ENCODE measurements around the gene FBXO3. TPM values are rescaled to one million over a fixed set of nuclear protein-coding genes. Genes with fewer than 3 reads are reported as not detected.
A peak's percentile ranks its signal among the peaks of the same experiment; 100 is the strongest.

The FBXO3 gene
- total RNA-seq, 1 donor from 2014 or later = 24.3 TPM

DNA sequence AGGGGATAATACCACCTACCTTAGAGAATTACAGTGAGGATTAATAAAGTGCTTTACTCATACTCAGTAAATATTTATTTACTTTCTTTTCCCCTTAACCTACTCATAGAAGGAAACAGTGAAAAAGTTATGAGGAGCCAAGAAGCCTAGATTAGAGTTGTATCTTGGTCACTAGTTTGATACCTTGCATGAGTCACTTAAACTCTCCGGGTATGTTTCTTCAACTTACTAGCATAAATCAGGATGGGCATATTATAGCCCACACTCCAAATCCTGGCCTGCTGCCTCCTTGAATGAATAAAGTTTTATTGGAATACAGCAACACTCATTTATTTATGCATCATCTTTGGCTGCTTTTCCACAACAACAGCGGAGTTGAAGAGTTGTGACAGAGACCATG is 8.2 kb downstream of the FBXO3 start:
- intact Hi-C loops (cut with micrococcal nuclease) = no loop called here
- Mint-ChIP-seq H3K4me1 (ENCODE audit: low read depth) (no peaks in the 10 kb centered on the region), H3K4me3 (no peak overlapping the region), H3K27me3 (ENCODE audit: insufficient read depth) (no peaks in the 10 kb centered on the region), H3K27ac (no peak overlapping the region), H3K36me3 (ENCODE audit: low read depth) (peaks cover 43% of the 10 kb centered on the region), H3K9me3 (no peaks in the 10 kb centered on the region)
- no peak for DNase-seq (ENCODE audit: low spot score)

GRCh38 chr11:33761471-33761870 is 12.8 kb downstream of the FBXO3 start:
- Mint-ChIP-seq H3K36me3 (ENCODE audit: low read depth) (peaks cover 53% of the 10 kb centered on the region), H3K9me3 (no peaks in the 10 kb centered on the region), H3K4me3 (no peak overlapping the region), H3K4me1 (ENCODE audit: low read depth) (no peaks in the 10 kb centered on the region), H3K27ac (no peak overlapping the region), H3K27me3 (ENCODE audit: insufficient read depth) (no peaks in the 10 kb centered on the region)
- intact Hi-C loops (cut with micrococcal nuclease) = no loop called here
- no peak for DNase-seq (ENCODE audit: low spot score)

GRCh38 chr11:33753304-33753967 is 20.9 kb downstream of the FBXO3 start:
- DNase-seq (ENCODE audit: low spot score) = no peak
- H3K4me3 Mint-ChIP-seq = no peak overlapping the region
- intact Hi-C loops (cut with micrococcal nuclease) = no loop called here

DNA sequence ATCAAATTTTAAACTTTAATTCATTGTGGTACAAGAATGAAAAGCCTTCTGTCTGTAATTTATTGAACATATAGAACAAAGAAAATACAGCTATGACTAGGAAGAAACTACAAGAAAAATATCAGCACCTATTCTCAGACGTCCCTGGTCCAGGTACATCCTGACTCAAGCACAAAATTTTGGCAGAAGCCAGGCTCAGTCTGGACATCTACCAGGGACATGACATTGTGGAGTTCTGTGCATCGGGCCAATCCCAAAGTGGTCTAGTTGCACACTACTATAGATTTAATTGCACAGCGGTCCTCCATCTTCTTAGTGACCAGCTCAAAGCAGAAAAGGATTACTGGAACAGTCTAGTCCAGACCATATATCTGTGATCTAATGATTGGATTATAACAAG is 22.4 kb downstream of the FBXO3 start:
- no peaks in the 10 kb centered on the region for H3K27me3 Mint-ChIP-seq (ENCODE audit: insufficient read depth)
- no peak overlapping the region for H3K27ac Mint-ChIP-seq
- no peaks in the 10 kb centered on the region for H3K9me3 Mint-ChIP-seq
- no peak overlapping the region for H3K4me3 Mint-ChIP-seq
- DNase-seq (ENCODE audit: low spot score) = no peak
- intact Hi-C loops (cut with micrococcal nuclease) = no loop called here
- H3K36me3 Mint-ChIP-seq (ENCODE audit: low read depth) = peaks cover 34% of the 10 kb centered on the region
- peaks cover 10% of the 10 kb centered on the region for H3K4me1 Mint-ChIP-seq (ENCODE audit: low read depth)

More at GRCh38 chr11:33753304-33753967, 20.9 kb downstream of the FBXO3 start:
- Mint-ChIP-seq H3K9me3 (no peaks in the 10 kb centered on the region), H3K27me3 (ENCODE audit: insufficient read depth) (no peaks in the 10 kb centered on the region), H3K27ac (peak overlapping the region; percentile 6), H3K4me1 (ENCODE audit: low read depth) (peaks cover 10% of the 10 kb centered on the region), H3K36me3 (ENCODE audit: low read depth) (peaks cover 27% of the 10 kb centered on the region)

DNA sequence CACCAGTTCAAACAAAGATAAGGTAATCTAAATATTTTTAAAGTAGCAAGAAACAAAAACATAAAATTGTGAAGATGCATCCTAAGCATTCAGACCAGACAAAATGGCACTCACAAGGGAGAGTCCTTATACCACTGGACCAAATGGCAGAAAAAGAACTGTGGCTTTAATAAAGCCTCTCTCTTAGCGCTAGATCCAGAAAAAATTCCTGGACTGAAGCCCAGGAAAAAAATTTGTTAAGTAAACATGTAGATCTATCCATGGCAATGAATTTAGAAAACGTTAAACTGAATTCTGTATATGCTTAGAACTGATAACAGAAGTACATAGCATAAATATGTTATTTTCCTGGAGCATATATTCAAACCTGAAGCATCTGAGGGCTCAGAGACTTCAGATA is 26.3 kb downstream of the FBXO3 start:
- H3K36me3 Mint-ChIP-seq (ENCODE audit: low read depth) = peaks cover 32% of the 10 kb centered on the region
- no peaks in the 10 kb centered on the region for H3K27me3 Mint-ChIP-seq (ENCODE audit: insufficient read depth)
- intact Hi-C loops (cut with micrococcal nuclease) = no loop called here
- no peak for DNase-seq (ENCODE audit: low spot score)
- H3K9me3 Mint-ChIP-seq = no peaks in the 10 kb centered on the region
- H3K4me1 Mint-ChIP-seq (ENCODE audit: low read depth) = peaks cover under 1% of the 10 kb centered on the region
- no peak overlapping the region for H3K4me3 Mint-ChIP-seq
- H3K27ac Mint-ChIP-seq = no peak overlapping the region

DNA sequence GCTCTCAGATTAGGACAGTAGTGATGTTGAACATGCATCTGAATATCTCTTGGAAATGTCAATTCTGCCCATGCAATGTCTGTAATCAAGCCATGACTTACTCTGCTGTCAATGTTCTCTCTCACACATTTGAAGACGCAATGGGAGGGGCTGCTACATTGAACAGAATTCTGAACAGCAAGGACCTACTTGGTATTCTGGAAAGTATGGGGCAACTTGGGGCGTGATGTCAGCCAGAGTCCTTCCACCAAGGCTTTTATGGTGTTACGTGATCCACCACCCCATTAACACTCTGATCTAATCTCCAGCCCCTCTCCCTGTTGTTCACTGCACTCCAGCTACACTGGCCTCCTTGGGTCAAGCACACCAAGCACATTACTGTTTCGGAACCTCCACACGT is 31.0 kb downstream of the FBXO3 start:
- H3K9me3 Mint-ChIP-seq = no peaks in the 10 kb centered on the region
- intact Hi-C loops (cut with micrococcal nuclease) = no loop called here
- no peak for DNase-seq (ENCODE audit: low spot score)
- H3K4me1 Mint-ChIP-seq (ENCODE audit: low read depth) = no peaks in the 10 kb centered on the region
- no peak overlapping the region for H3K4me3 Mint-ChIP-seq
- peaks cover 28% of the 10 kb centered on the region for H3K36me3 Mint-ChIP-seq (ENCODE audit: low read depth)
- H3K27ac Mint-ChIP-seq = no peak overlapping the region
- H3K27me3 Mint-ChIP-seq (ENCODE audit: insufficient read depth) = no peaks in the 10 kb centered on the region

DNA sequence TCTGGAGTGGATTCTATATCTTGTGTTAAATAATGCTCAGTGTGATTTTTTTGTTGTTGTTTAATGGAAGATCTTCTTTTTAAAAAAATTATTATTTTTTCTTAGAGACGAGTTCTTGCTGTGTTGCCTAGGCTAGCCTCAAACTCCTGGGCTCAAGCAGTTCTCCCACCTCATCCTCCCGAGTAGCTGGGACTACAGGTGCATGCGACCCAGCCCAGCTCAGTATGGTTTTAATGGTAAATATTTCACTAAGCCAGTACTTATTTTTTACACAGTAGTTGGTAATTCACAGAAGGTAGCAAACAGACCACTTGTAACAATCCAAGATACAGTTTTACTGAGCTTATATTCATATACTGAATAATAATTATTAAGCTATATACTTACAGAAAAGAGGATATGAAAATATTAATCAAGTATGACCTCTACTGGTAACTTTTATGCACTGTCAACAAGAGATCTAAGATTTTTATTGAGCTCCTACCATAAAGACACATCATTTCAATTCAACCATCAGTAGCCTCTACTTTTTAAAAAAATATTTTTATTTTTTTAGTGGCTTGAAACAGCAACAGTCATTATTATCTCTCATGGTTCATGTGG is 32.0 kb downstream of the FBXO3 start:
- Mint-ChIP-seq H3K27ac (no peak overlapping the region), H3K27me3 (ENCODE audit: insufficient read depth) (no peaks in the 10 kb centered on the region), H3K9me3 (no peaks in the 10 kb centered on the region), H3K4me1 (ENCODE audit: low read depth) (no peaks in the 10 kb centered on the region), H3K36me3 (ENCODE audit: low read depth) (peaks cover 21% of the 10 kb centered on the region), H3K4me3 (no peak overlapping the region)
- no peak for DNase-seq (ENCODE audit: low spot score)
- intact Hi-C loops (cut with micrococcal nuclease) = loop anchor here (1.0 kb wide), 3 partner anchors 26 to 380 kb away; no protein-coding TSS in a partner anchor

DNA sequence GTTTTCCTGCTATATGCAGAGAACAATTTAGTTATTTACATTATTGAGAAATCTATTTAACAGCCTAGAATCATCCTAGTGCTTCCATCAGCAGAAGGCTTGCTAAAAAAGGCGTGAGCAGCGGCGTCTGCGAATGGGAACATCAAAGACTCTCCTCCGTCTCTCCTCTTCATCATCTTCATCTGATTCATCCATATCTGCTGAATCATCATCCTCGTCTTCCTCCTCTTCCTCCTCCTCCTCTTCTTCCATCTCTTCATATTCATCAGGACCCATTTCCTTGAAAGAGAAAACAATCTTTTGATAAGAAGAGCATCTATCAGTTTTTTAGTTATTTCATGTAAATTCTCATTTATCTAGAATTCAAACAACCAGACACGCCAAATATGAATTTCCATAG is 32.5 kb downstream of the FBXO3 start:
- peaks cover 3% of the 10 kb centered on the region for H3K27me3 Mint-ChIP-seq (ENCODE audit: insufficient read depth)
- no peak for DNase-seq (ENCODE audit: low spot score)
- intact Hi-C loops (cut with micrococcal nuclease) = loop anchor here (1.0 kb wide), 3 partner anchors 26 to 380 kb away; no protein-coding TSS in a partner anchor
- no peaks in the 10 kb centered on the region for H3K9me3 Mint-ChIP-seq
- H3K27ac Mint-ChIP-seq = no peak overlapping the region
- no peaks in the 10 kb centered on the region for H3K4me1 Mint-ChIP-seq (ENCODE audit: low read depth)
- no peak overlapping the region for H3K4me3 Mint-ChIP-seq
- H3K36me3 Mint-ChIP-seq (ENCODE audit: low read depth) = peaks cover 18% of the 10 kb centered on the region

DNA sequence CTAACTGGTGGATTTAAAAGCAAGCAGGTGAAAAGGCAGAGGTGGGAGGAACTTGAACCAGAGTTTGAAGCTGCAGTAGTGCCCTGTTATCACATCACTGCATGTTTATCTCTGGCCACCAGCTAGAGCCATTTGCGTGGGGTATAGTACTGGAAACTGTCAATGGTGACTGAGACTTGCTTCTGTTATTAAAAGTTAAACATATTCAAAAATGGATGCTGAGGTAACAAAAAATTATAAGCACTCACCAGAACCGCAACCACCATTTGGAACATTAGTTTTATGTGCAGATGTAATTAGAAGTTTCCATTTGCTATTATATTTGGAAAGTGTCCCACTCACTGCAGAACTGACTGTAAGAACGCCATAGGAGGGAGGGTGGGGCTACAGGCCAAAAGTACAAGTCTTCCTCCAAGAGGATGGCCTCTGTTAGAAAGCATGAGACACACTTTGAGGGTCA is 36.9 kb downstream of the FBXO3 start:
- H3K36me3 Mint-ChIP-seq (ENCODE audit: low read depth) = peaks cover 22% of the 10 kb centered on the region
- DNase-seq (ENCODE audit: low spot score) = no peak
- H3K27ac Mint-ChIP-seq = no peak overlapping the region
- no peak overlapping the region for H3K4me3 Mint-ChIP-seq
- H3K9me3 Mint-ChIP-seq = no peaks in the 10 kb centered on the region
- H3K4me1 Mint-ChIP-seq (ENCODE audit: low read depth) = peaks cover 26% of the 10 kb centered on the region
- intact Hi-C loops (cut with micrococcal nuclease) = loop anchor here (10.0 kb wide), 2 partner anchors 573 to 697 kb away; partner anchors contain the start of genes CAT and CSTF3
- H3K27me3 Mint-ChIP-seq (ENCODE audit: insufficient read depth) = peaks cover 3% of the 10 kb centered on the region

DNA sequence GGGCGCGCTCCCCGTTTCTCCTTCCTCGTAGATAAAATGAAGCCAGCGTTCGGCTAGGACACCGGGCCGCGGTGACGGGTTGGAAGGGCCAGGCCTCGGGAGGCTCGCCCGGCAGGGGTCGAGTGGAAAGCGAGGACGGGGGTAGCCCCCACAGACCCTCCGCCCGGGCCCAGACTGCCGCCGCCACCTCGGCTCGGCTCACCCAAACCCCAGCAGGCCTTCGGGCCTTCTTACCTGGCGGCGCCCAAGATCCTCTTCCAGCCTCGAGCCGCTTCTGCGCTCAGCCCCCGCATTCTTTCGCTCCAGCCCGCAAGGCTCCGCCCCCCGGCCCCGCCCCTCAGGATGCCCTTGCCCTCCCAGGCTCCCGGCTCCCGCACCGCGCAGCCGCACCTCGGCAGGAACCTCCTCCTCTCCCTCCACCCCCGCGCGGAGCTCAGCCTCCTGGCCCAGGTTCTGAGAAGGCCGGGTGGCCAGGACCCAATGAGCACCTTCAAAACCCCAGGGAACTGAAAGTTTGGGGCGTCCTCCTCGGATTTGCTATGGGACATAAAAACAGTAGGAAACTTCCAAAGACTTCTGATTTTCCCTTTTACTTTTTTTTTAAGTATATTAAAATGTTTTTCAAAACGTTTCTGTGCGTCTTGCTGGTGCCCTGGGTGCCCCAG is 38.0 kb downstream of the FBXO3 start, which contains the start of gene CD59:
Gene CD59, minus strand, starts transcription at position 276 of the 665 bp plus-strand sequence. CDS start 13,978 bp downstream, outside the sequence.
- Mint-ChIP-seq H3K9me3 (no peaks in the 10 kb centered on the region), H3K36me3 (ENCODE audit: low read depth) (peaks cover 27% of the 10 kb centered on the region), H3K27me3 (ENCODE audit: insufficient read depth) (peaks cover 3% of the 10 kb centered on the region), H3K4me3 (peak within 1 kb of the TSS; percentile 87), H3K4me1 (ENCODE audit: low read depth) (peaks cover 37% of the 10 kb centered on the region), H3K27ac (peak within 1 kb of the TSS; percentile 89)
- DNase-seq (ENCODE audit: low spot score) = peak; percentile 83
- intact Hi-C loops (cut with micrococcal nuclease) = loop anchor here (1.0 to 10.0 kb wide), 3 partner anchors 38 to 699 kb away; partner anchors contain the start of genes CAT, CSTF3 and FBXO3

DNA sequence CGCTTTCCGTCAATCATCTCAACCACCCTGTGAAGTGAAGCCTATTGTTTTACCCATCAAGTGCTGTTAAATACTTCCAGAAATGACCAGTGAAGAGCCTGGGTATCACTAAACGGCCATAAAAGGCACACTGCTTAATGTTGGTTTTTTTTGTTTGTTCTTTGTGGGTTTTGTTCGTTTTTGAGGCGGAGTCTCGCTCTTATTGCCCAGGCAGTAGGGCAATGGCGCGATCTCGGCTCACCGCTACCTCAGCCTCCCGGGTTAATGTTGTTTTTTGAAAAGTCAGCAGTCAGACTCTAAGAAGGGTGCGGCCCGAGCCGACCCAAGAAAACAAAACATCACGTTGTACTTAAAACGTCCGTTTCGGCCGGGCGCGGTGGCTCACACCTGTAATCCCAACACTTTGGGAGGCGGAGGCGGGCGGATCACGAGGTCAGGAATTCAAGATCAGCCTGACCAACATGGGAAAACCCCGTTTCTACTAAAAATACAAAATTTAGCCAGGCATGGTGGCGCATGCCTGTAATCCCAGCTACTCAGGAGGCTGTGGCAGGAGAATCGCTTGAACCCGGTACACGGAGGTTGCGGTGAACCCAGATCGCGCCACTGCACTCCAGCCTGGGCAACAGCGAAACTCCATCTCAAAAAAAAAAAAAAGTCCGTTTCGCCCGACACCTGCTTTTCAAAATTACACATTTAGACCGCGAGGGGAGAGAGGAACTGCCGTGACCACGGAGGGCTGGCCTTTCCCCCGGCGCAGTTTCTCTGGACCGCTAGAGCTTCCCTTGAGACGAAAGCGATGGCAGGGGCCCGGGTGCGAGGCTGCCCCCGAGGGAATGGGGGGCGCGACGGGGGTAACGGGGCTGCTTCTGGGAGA is 38.8 kb downstream of the FBXO3 start:
- Mint-ChIP-seq H3K27ac (peak overlapping the region; percentile 89), H3K27me3 (ENCODE audit: insufficient read depth) (peaks cover 3% of the 10 kb centered on the region), H3K36me3 (ENCODE audit: low read depth) (peaks cover 31% of the 10 kb centered on the region), H3K4me1 (ENCODE audit: low read depth) (peaks cover 42% of the 10 kb centered on the region), H3K4me3 (peak overlapping the region; percentile 87), H3K9me3 (no peaks in the 10 kb centered on the region)
- DNase-seq (ENCODE audit: low spot score) = peak; percentile 44
- intact Hi-C loops (cut with micrococcal nuclease) = loop anchor here (1.0 to 10.0 kb wide), 6 partner anchors 13 to 699 kb away; partner anchors contain the start of genes C11orf91, CAT, CSTF3 and FBXO3

All from activated T-helper 1 cell treated with anti-CD3 and anti-CD28 coated beads, Interleukin-12 subunit alpha, Interleukin-12 subunit beta, Interleukin-2, Interleukin-4 antibody, amounts not matched to agents 30 ng/mL and 10 ng/mL and 1 ng/mL, durations not matched to agents 14 hours and 24 hours and 36 hours (primary cell).